Choroid plexus epithelial cell (primary cell): Measurements from ENCODE around the gene DAAM2.

Source experiments
- DNase-seq: peaks from one replicate; pipeline ENCODE4 v3.0.0-alpha.2; 2010; ENCODE audit warnings: low read depth
- H3K4me3 ChIP-seq: 2 replicates; pipeline ENCODE4 v1.5.1; 2011; ENCODE audit warnings: low read depth, mild to moderate bottlenecking, control low read depth, low read length, moderate library complexity
- TF ChIP-seq, protein P1 (sequence below): conservative IDR thresholded peaks from 2 replicates; pipeline ENCODE4 v1.5.1; 2011; ENCODE audit warnings: low read depth, mild to moderate bottlenecking, control low read depth, inconsistent platforms, low read length, moderate library complexity

DAAM2 gene

DNA sequence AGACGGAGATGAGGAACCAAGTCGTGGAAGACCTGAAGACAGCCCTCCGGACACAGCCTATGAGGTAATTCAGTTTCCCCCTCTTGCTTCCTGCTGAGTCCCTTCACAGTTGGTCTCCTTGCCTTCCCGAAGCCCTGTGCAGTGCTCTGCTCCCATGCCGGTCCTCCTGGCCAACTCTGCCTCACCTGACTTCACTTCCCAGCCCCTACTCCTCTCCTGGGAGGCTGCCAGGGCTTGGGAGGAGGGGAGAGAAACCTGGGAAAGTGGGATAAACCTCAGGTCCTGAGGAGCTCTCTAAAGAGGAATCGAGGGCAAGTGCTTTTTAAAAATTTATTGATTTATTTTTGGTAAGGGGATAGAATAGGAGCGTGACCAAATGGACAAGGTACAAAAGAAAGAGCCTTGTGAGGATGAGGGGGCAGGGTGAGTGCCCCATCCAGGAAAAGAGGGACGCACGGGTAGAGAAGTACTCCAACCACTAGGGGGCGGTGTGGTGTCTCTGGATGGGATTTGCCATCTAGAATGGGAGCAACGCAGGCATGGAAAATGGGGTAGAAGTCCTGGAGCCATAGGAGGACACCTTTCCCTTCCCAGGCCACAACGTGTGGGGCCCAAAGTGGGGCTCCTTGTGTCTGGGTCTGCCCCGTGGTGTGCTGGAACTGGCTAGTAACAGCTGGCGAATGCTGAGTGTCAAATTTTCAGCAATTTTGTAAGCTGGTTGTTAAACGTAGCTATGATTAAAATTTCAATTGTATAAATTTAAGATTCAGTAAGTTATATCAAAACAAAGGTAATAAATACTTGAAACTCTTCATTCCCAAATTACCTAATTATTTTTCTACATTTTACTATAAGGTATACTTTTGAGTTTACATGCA lies 73.1 kb downstream of the DAAM2 start:
- TF ChIP-seq, protein P1, sequence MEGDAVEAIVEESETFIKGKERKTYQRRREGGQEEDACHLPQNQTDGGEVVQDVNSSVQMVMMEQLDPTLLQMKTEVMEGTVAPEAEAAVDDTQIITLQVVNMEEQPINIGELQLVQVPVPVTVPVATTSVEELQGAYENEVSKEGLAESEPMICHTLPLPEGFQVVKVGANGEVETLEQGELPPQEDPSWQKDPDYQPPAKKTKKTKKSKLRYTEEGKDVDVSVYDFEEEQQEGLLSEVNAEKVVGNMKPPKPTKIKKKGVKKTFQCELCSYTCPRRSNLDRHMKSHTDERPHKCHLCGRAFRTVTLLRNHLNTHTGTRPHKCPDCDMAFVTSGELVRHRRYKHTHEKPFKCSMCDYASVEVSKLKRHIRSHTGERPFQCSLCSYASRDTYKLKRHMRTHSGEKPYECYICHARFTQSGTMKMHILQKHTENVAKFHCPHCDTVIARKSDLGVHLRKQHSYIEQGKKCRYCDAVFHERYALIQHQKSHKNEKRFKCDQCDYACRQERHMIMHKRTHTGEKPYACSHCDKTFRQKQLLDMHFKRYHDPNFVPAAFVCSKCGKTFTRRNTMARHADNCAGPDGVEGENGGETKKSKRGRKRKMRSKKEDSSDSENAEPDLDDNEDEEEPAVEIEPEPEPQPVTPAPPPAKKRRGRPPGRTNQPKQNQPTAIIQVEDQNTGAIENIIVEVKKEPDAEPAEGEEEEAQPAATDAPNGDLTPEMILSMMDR, result peak; percentile 85
- DNase-seq, result peak; percentile 75
- H3K4me3 ChIP-seq, result no peak overlapping the region

DNA sequence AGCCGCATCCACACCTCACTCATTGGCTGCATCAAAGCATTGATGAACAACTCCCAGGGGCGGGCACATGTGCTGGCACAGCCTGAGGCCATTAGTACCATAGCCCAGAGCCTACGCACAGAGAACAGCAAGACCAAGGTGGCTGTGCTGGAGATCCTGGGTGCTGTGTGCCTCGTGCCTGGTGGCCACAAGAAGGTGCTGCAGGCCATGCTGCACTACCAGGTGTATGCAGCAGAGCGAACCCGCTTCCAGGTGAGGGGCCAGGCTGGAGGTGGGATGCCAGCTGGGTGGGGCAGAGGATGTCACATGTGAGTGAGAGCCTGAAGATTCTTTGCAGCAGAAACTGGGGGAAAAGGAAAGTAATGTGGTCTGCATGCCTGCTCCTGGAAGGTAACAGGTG lies 75.4 kb downstream of the DAAM2 start:
- no peak for DNase-seq
- TF ChIP-seq, protein P1, result peak; percentile 30
- no peak overlapping the region for H3K4me3 ChIP-seq

DNA sequence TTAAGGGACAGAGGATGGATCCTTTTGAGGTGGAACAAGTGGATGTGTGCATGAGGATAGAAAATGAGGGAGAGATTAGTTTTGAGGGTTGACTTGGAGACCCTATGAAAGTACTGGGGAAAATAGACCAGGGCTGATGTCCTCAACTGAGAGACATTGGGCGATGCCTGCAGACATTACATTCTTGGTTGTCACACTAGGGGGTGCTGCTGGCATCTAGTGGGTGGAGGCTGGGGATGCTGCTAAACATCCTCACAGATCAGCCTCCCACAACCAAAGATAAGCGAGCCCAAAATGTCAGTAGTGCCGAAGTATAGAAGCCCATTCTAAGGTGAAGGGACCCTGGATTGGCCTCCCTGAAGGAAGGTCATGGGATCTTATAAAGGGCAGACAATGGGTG lies 78.8 kb downstream of the DAAM2 start:
- TF ChIP-seq, protein P1, result peak; percentile 26
- no peak overlapping the region for H3K4me3 ChIP-seq
- DNase-seq, result no peak

DNA sequence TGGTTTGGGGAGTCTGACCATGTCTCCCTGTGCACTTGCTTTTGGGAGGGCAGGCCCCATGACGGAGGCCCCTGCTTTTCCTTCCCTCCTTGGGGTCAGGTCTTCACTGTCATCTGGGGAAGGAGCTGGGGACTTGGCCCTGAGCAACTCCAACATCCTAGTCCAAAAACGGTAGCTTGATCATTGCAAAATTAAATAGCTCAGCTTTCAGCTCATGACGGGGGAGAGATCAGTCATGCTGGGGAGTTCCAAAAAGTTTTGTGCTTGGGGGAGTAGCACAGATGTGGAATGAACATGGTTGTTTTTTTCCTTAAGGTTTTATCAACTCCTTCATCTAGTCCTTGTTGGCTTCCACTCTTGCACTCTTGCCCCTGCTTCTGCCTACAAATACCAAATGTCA lies 81.3 kb downstream of the DAAM2 start:
- no peak overlapping the region for H3K4me3 ChIP-seq
- DNase-seq, result no peak
- TF ChIP-seq, protein P1, result no peak

DNA sequence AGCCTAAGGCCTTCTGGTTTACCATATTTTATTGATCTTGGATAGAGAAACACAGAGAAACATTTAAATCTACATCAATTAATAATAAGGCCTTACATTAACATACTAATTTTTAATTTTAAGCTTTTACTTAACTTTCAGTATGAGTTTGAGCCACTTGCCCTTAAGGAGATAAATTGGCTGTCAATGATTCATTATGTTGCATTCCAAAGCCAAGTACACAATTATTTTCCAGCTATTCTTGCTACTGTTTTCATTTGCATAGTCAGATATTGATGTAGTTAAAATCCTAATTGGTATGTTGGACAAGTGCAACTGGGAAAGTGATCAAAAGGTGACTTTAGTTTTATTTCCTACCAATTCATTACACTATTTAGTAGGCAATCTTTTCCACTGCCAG lies 83.9 kb downstream of the DAAM2 start:
- no peak overlapping the region for H3K4me3 ChIP-seq
- no peak for DNase-seq
- TF ChIP-seq, protein P1, result no peak

DNA sequence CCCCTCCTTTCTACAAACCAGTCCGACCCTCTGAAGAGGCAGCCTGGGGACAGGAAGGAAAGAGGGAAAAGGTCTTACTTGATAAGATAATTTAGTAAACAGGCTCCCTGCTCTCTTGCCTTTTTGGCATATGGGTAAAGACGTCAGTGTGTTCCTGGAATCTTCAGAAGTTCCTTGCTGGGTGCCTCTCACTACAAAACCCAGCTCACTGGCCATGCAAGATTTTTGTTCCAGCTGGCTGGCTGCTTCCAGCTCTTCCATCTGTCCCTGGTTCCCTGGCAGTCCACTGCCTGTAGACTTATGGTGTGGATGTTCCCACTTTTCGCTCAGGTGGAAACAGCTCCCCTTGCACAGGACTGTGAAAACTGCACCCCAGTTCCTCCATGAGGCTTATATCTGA lies 84.7 kb downstream of the DAAM2 start:
- no peak overlapping the region for H3K4me3 ChIP-seq
- TF ChIP-seq, protein P1, result no peak
- DNase-seq, result no peak

DNA sequence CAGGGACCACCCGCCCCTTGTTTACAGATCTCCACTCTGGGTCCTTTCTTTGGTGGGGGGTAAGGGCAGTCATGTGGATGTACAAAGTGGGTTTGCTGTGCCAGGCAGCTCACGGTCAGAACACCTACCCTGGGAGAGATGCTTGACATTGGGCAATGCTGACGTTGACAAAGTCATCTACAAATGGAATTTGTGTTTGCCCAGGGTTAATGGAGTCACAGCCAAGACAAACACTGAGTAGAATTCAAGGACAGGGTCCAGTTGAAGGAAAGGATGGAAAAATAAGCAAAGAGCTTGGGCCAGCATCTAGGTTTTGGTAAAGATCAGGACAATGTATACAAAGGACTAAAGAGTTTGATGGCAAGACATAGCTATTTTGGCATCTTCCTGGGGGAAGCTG lies 87.4 kb downstream of the DAAM2 start:
- TF ChIP-seq, protein P1, result no peak
- no peak for DNase-seq
- no peak overlapping the region for H3K4me3 ChIP-seq
